HFFc6 (cell line): ENCODE results near the gene DUSP22. TPM values are rescaled to one million over a fixed set of nuclear protein-coding genes. Genes with fewer than 3 reads are reported as not detected.
A peak's percentile ranks its signal among the peaks of the same experiment; 100 is the strongest.
"Not testable (repeated sequence)": the region's sequence is repeated elsewhere in the genome, so short reads cannot be mapped to it uniquely, and the experiment has no call there.

ENCODE experiments used
- DNase-seq: peaks from one replicate; pipeline ENCODE4 v3.0.0-alpha.2; 2018
- H3K27ac Mint-ChIP-seq: 2 replicates; pipeline ENCODE4 v1.8.0; 2020; ENCODE audit warnings: mild to moderate bottlenecking, mixed read lengths
- H3K27me3 Mint-ChIP-seq: 2 replicates; pipeline ENCODE4 v1.8.0; 2021; ENCODE audit warnings: mild to moderate bottlenecking, moderate library complexity, mixed read lengths; ENCODE audit not compliant: insufficient read depth
- H3K36me3 Mint-ChIP-seq: 2 replicates; pipeline ENCODE4 v1.8.0; 2021; ENCODE audit warnings: low read depth, mixed read lengths
- H3K4me1 Mint-ChIP-seq: 2 replicates; pipeline ENCODE4 v1.8.0; 2020; ENCODE audit warnings: low read depth, mixed read lengths
- H3K4me3 Mint-ChIP-seq: 2 replicates; pipeline ENCODE4 v1.8.0; 2020; ENCODE audit warnings: mild to moderate bottlenecking, moderate library complexity, mixed read lengths
- H3K9me3 Mint-ChIP-seq: 2 replicates; pipeline ENCODE4 v1.8.0; 2020; ENCODE audit warnings: mild to moderate bottlenecking, mixed read lengths
- CTCF ChIP-seq: fragments of 200-600 bp; sonication (generic); IDR thresholded peaks from 2 replicates; pipeline ENCODE4 v1.5.0; 2021; ENCODE audit warnings: antibody characterized with exemption, mild to moderate bottlenecking
- total RNA-seq, 6 experiments: library from RNA; stranded (reverse); fragmentation: NEBNext Ultra II Directional; extraction: Animal tissue kit (Norgen Biotek cat#: 25700); gene quantifications; 2 replicates in 1 of 6; 3 replicates in 5 of 6; pipeline ENCODE4 v1.2.3, GENCODE V29; 2021

The DUSP22 gene
- total RNA-seq, 6 experiments from 2014 or later = 6.8 to 11.9 (median 9.2) TPM

GRCh38 chr6:373031-373430 lies 80.7 kb downstream of the DUSP22 start:
- H3K36me3 Mint-ChIP-seq = no peaks in the 10 kb centered on the region
- no peaks in the 10 kb centered on the region; the same call in none of the 2 replicates for H3K9me3 Mint-ChIP-seq
- no peak overlapping the region for H3K27ac Mint-ChIP-seq
- H3K4me3 Mint-ChIP-seq = no peak overlapping the region
- no peaks in the 10 kb centered on the region for H3K4me1 Mint-ChIP-seq
- peaks cover 20% of the 10 kb centered on the region for H3K27me3 Mint-ChIP-seq
- no peak for DNase-seq
- no peak for TF ChIP-seq CTCF

- DNase-seq = no peak
- H3K9me3 Mint-ChIP-seq = peaks cover 3% of the 10 kb centered on the region
Observed at GRCh38 chr6:373773-374724, 81.8 kb downstream of the DUSP22 start.

GRCh38 chr6:374956-375355 lies 82.7 kb downstream of the DUSP22 start:
- Mint-ChIP-seq H3K27ac (no peak overlapping the region), H3K9me3 (peaks cover 3% of the 10 kb centered on the region), H3K4me3 (no peak overlapping the region), H3K36me3 (no peaks in the 10 kb centered on the region), H3K27me3 (peaks cover 18% of the 10 kb centered on the region), H3K4me1 (no peaks in the 10 kb centered on the region)
- no peak for DNase-seq
- TF ChIP-seq CTCF = no peak

More at GRCh38 chr6:373773-374724, 81.8 kb downstream of the DUSP22 start:
- 0 out of 2 replicates have a peak, but pooled peaks have one; percentile 11 for TF ChIP-seq CTCF
- peaks cover 22% of the 10 kb centered on the region for H3K27me3 Mint-ChIP-seq
- H3K27ac Mint-ChIP-seq = no peak overlapping the region
- no peaks in the 10 kb centered on the region for H3K36me3 Mint-ChIP-seq
- H3K4me3 Mint-ChIP-seq = no peak overlapping the region
- no peaks in the 10 kb centered on the region for H3K4me1 Mint-ChIP-seq

- DNase-seq = no peak
- Mint-ChIP-seq H3K27ac (no peak overlapping the region), H3K27me3 (peaks cover 14% of the 10 kb centered on the region; the same call in 1 of the 2 replicates), H3K4me3 (no peak overlapping the region), H3K36me3 (no peaks in the 10 kb centered on the region; the same call in 1 of the 2 replicates), H3K9me3 (peaks cover 17% of the 10 kb centered on the region), H3K4me1 (no peaks in the 10 kb centered on the region)
- TF ChIP-seq CTCF = no peak
Observed at GRCh38 chr6:376827-377640, 84.7 kb downstream of the DUSP22 start.

- DNase-seq, H3K36me3 Mint-ChIP-seq, H3K4me3 Mint-ChIP-seq, H3K4me1 Mint-ChIP-seq, H3K27ac Mint-ChIP-seq: not testable (repeated sequence)
- peaks cover 14% of the 10 kb centered on the region; the same call in 1 of the 2 replicates for H3K27me3 Mint-ChIP-seq
- H3K9me3 Mint-ChIP-seq = peaks cover 17% of the 10 kb centered on the region
Observed at GRCh38 chr6:377641-378020, 85.3 kb downstream of the DUSP22 start.
